Testis (tissue), 3 donors: ENCODE data around the gene MYCN. TPM values are rescaled to one million over a fixed set of nuclear protein-coding genes. Genes with fewer than 3 reads are reported as not detected.

Experiments used
- DNase-seq: peaks from one replicate; pipeline ENCODE4 v3.0.0-alpha.2; 2019
- H3K27ac ChIP-seq, 2 donors: fragments of 200-600 bp; sonication (generic); one replicate each; pipeline ENCODE4 v1.5.1; 2019
- H3K27me3 ChIP-seq: fragments of 200-600 bp; sonication (generic); one replicate; pipeline ENCODE4 v1.5.1; 2019
- H3K36me3 ChIP-seq: fragments of 200-600 bp; sonication (generic); one replicate; pipeline ENCODE4 v1.5.1; 2017; ENCODE audit warnings: low read depth; ENCODE audit errors: missing control alignments
- H3K4me1 ChIP-seq: fragments of 200-600 bp; sonication (generic); one replicate; pipeline ENCODE4 v1.5.1; 2019
- H3K4me3 ChIP-seq, 2 donors: fragments of 200-600 bp; sonication (generic); one replicate each; pipeline ENCODE4 v1.5.1; 2017 to 2019
- H3K9me3 ChIP-seq: fragments of 200-600 bp; sonication (generic); one replicate; pipeline ENCODE4 v1.5.1; 2017
- POLR2A ChIP-seq: fragments of 450-650 bp; IDR thresholded peaks from one replicate; pipeline ENCODE4 v1.6.1; 2017; ENCODE audit warnings: antibody characterized with exemption, mild to moderate bottlenecking, moderate library complexity
- WGBS, 2 donors: methylation state at CpG; one replicate each; pipeline ENCODE4 v1.1.5; 2018; 5-methylcytosine and 5-hydroxymethylcytosine counted together
- intact Hi-C: fragments of 100-400 bp; cut with DNase I; formaldehyde crosslinking; loops from one replicate; pipeline ENCODE4 v1.15.1; 2023; ENCODE audit warnings: low total_unique reads
- polyA plus RNA-seq: library from polyadenylated mRNA; stranded (reverse); fragments of 350-450 nt; fragmentation: Illumina TruSeq; extraction: RNeasy Lipid Tissue Mini Kit (QIAGEN cat#74804); gene quantifications from one replicate; pipeline ENCODE4 v1.2.3, GENCODE V29; 2014; ENCODE audit warnings: low read depth, low replicate concordance; ENCODE audit not compliant: insufficient read depth
- total RNA-seq, 2 donors: library from RNA; depleted of rRNA; stranded (reverse); fragments of >200 nt; gene quantifications; one replicate each; pipeline ENCODE4 v1.2.3, GENCODE V29; 2016
- TF ChIP-seq, protein P1 (sequence below), 3 experiments: fragments of 450-650 bp in 2 of 3; fragments of 200-600 bp in 1 of 3; sonication (generic) in 1 of 3; IDR thresholded peaks; one replicate each; pipeline ENCODE4 v1.5.1; 2016 to 2019; ENCODE audit warnings: antibody characterized with exemption in 3 of 3, mild to moderate bottlenecking in 2 of 3, moderate library complexity in 1 of 3

MYCN gene
- total and polyA plus RNA-seq, 3 donors from 2014 or later: 6.9 to 8.1 (median 6.9) TPM

DNA sequence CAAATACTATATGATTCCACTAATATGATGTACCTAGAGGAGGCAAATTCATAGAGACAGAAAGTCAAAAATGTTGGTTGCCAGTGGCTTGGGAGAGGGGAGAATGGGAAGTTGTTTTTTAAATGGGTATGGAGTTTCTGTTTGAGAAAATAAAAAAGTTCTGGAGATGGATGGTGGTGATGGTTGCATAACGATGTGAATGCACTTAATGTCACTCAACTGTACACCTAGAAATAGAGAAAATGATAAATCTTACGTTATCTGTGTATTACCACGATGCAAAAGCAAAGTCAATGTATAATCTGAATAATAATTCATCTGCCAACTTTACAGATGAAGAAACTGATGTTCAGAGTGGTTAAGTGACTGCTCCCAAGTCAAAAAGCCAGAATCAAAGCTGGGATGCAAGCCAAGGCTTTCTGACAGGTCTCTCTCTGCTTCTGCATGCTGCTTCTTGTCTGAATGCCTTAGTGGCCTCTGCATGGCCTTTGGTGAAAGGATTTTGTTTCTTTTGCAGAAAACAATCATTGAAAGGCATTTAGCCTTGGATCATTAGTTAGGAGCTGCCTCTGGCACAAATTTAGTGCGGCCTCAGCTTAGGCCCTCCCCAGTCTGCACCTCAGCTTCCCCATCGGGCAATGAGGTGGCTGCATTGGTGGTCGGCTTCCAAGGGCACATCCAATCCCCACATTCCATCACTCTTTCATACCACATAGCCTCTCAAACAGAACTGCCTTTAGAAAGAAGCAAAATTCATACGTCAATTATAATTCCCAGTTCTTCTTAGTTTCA, 46.5 kb upstream of the MYCN start:
- Histone ChIP-seq H3K4me3 (no peak overlapping the region), H3K27ac (no peak overlapping the region), H3K4me1 (no peaks in the 10 kb centered on the region), H3K9me3 (no peaks in the 10 kb centered on the region), H3K36me3 (no peaks in the 10 kb centered on the region), H3K27me3 (no peaks in the 10 kb centered on the region)
- TF ChIP-seq, protein P1, sequence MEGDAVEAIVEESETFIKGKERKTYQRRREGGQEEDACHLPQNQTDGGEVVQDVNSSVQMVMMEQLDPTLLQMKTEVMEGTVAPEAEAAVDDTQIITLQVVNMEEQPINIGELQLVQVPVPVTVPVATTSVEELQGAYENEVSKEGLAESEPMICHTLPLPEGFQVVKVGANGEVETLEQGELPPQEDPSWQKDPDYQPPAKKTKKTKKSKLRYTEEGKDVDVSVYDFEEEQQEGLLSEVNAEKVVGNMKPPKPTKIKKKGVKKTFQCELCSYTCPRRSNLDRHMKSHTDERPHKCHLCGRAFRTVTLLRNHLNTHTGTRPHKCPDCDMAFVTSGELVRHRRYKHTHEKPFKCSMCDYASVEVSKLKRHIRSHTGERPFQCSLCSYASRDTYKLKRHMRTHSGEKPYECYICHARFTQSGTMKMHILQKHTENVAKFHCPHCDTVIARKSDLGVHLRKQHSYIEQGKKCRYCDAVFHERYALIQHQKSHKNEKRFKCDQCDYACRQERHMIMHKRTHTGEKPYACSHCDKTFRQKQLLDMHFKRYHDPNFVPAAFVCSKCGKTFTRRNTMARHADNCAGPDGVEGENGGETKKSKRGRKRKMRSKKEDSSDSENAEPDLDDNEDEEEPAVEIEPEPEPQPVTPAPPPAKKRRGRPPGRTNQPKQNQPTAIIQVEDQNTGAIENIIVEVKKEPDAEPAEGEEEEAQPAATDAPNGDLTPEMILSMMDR (IDR thresholded peaks at IDR 0.05): no peak
- no peak for TF ChIP-seq POLR2A
- no peak for DNase-seq
- 86 to 89% methylated on average over 7 of the region's 7 CpGs for WGBS, 2 donors
- intact Hi-C loops: no loop called here

DNA sequence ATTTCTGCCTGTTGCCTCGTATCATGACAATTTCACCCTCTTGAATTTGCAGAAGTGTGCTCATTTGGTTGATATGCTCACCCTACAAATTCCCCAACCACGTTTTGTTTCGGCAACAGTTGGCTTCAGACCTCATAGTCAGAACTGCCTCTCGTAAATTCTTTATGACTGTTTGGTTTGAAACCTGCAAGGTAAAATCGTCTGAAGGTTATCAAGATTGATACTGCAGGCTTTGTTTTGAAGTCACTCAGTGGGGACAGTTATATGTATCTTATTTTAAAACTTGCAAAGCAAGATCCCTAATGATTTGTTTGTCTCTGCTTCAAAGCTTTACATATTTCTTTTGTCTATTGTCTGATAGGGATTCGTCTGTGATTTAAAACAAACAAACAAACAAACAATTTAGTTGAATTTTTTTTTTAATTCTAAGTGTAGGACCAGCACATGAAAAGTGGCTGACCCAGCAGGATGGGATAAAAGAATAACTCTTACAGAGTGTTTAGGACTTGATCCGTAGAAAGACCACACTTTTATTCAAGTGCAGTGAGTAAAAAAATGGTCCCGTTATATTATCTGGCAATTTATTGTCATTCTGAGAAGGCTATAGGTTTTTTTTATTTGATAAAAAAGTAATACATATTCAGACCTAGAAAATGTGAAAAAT, 45.7 kb upstream of the MYCN start:
- no peaks in the 10 kb centered on the region for H3K9me3 ChIP-seq
- H3K36me3 ChIP-seq: no peaks in the 10 kb centered on the region
- no peak overlapping the region for H3K4me3 ChIP-seq
- H3K27me3 ChIP-seq: no peaks in the 10 kb centered on the region
- intact Hi-C loops: no loop called here
- no peak for DNase-seq
- TF ChIP-seq, protein P1 (IDR thresholded peaks at IDR 0.05): no peak
- no peak for TF ChIP-seq POLR2A
- no peak overlapping the region for H3K27ac ChIP-seq
- WGBS, 2 donors: 85 to 87% methylated on average over 8 of the region's 8 CpGs
- H3K4me1 ChIP-seq: no peaks in the 10 kb centered on the region

DNA sequence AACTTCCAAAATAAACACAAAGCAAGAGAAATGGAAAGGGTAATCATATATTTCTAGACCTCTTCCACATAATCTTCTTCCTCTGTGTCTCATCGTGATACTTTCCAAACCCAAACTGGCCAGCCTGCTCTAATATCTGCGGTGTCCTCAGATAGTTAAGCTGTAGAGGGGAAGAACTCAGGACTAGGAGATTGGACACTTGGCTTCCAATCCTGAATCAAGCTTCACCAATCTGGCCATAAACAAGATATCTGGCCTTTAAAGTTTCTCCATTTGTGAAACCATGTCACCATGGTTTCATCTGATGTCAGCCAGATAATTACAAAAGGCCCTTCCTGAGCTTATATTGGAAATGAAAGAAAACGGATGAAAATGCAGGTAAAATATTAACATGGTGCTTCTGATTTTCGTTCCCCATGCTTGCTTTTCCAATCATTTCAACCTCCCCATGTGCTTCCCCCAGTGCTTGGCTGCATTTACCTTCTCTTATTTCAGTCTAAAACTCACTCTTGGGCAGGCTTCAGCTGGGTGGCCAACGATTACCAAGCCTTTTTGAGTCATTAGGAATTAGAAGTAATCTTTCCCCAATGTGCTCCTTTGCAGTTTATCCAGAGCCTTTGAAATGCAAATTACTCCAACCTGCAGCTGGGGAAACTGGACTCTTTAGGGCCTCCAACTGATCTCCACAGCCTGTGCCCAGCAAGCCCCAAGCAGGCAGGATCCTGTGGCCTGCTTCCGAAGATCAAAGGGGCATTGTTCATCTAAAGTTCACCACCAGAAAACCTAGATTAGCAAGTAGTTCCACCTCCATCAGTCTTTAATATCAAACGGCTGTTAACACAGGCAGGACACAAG, 44.5 kb upstream of the MYCN start:
- Histone ChIP-seq H3K4me1 (no peaks in the 10 kb centered on the region), H3K27ac (no peak overlapping the region), H3K9me3 (no peaks in the 10 kb centered on the region), H3K36me3 (no peaks in the 10 kb centered on the region), H3K4me3 (no peak overlapping the region), H3K27me3 (no peaks in the 10 kb centered on the region)
- DNase-seq: no peak
- WGBS, 2 donors: 82 to 87% methylated on average over 7 of the region's 7 CpGs
- intact Hi-C loops: no loop called here
- TF ChIP-seq POLR2A: no peak
- TF ChIP-seq, protein P1 (IDR thresholded peaks at IDR 0.05): no peak

DNA sequence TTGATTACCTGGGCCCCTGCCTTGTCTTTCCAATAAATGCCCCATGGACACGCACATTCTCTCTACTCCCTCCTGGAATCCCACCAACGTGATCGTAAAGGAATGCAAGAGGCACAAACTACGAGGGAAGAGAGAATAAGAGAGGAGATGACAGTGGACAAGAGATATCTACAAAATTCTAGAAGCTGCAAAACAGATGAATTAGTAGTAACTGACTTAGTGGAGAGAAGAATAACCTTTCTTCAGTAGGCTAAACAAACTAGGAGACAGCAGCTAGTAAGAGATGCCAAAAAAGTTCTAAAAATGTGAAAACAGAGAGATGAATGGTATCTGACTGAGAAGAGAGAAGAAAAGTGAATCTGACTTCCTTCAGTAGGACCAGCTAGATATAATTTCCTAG, 43.5 kb upstream of the MYCN start:
- H3K27ac ChIP-seq: no peak overlapping the region
- intact Hi-C loops: no loop called here
- no peak overlapping the region for H3K4me3 ChIP-seq
- no peaks in the 10 kb centered on the region for H3K27me3 ChIP-seq
- no peak for DNase-seq
- no peaks in the 10 kb centered on the region for H3K36me3 ChIP-seq
- TF ChIP-seq POLR2A: no peak
- TF ChIP-seq, protein P1 (IDR thresholded peaks at IDR 0.05): no peak
- no peaks in the 10 kb centered on the region for H3K9me3 ChIP-seq
- WGBS, 2 donors: 92 to 93% methylated on average over 4 of the region's 4 CpGs
- no peaks in the 10 kb centered on the region for H3K4me1 ChIP-seq
